Measurements from ENCODE around the gene PXYLP1. TPM values are rescaled to one million over a fixed set of nuclear protein-coding genes. Genes with fewer than 3 reads are reported as not detected.

The PXYLP1 gene
- total and polyA plus RNA-seq, 2 of the 8 experiments (the other 6 are each of a cell fraction or from before 2014, with no cell fraction given), result 19.4 to 20.6 TPM

GRCh38 chr3:141333836-141334626, 102.4 kb downstream of the PXYLP1 start (continued):
- TF ChIP-seq CHD7 (IDR thresholded peaks at IDR 0.05; ENCODE audit: insufficient replicate concordance, low read length) (no peak), SIN3A (conservative IDR thresholded peaks at IDR 0.05 in 1 of 2, IDR thresholded peaks at IDR 0.05 in 1 of 2; ENCODE audit: low read depth in 1 of 2, low read length in 2 of 2) (no peak), SP1 (IDR thresholded peaks at IDR 0.05; ENCODE audit: low read depth, low read length) (no peak), TEAD4 (IDR thresholded peaks at IDR 0.05; ENCODE audit: low read depth, low read length) (no peak), POLR2AphosphoS5 (IDR thresholded peaks at IDR 0.05; ENCODE audit: low read depth, low read length) (no peak), NANOG (IDR thresholded peaks at IDR 0.05; ENCODE audit: insufficient read depth, low read depth, low read length, poor library complexity, severe bottlenecking) (no peak), BCL11A (IDR thresholded peaks at IDR 0.05; ENCODE audit: low read depth in 2 of 2, low read length in 2 of 2) (no peak), SP2 (IDR thresholded peaks at IDR 0.05; ENCODE audit: low read length) (no peak), ATF3 (IDR thresholded peaks at IDR 0.05; ENCODE audit: insufficient read depth, low read depth, low read length) (no peak)
